IPS DF 6.9 (cell line): Measurements from ENCODE around the gene UBE2D2.
"Not testable (repeated sequence)": the region's sequence is repeated elsewhere in the genome, so short reads cannot be mapped to it uniquely, and the experiment has no call there.

Source experiments
- DNase-seq: peaks from one replicate; pipeline ENCODE4 v3.0.0-alpha.2; 2013; ENCODE audit warnings: low read depth, low spot score
- H3K27ac ChIP-seq: one replicate; pipeline ENCODE4 v1.5.1; 2013; ENCODE audit warnings: low read length, control low read depth
- H3K27me3 ChIP-seq: 2 replicates; pipeline ENCODE4 v1.6.1; 2013; ENCODE audit warnings: mild to moderate bottlenecking, low read length; ENCODE audit not compliant: control insufficient read depth, insufficient read depth
- H3K36me3 ChIP-seq: 2 replicates; pipeline ENCODE4 v1.6.1; 2013; ENCODE audit warnings: low read length; ENCODE audit not compliant: control insufficient read depth, insufficient read depth
- H3K4me1 ChIP-seq: 2 replicates; pipeline ENCODE4 v1.6.1; 2013; ENCODE audit warnings: low read length; ENCODE audit not compliant: control insufficient read depth, insufficient read depth
- H3K4me3 ChIP-seq: 2 replicates; pipeline ENCODE4 v1.5.1; 2013; ENCODE audit warnings: mild to moderate bottlenecking, low read length
- H3K9me3 ChIP-seq: 2 replicates; pipeline ENCODE4 v1.6.1; 2013; ENCODE audit warnings: low read length, inconsistent platforms; ENCODE audit not compliant: control insufficient read depth, insufficient read depth
- WGBS: extraction: QIAGEN DNeasy Blood & Tissue Kit; methylation state at CpG from one replicate; pipeline ENCODE4 v1.1.7; 2013; ENCODE audit warnings: mixed read lengths, missing lambda C conversion rate; ENCODE audit not compliant: insufficient read length, insufficient coverage; 5-methylcytosine and 5-hydroxymethylcytosine counted together

Gene UBE2D2

GRCh38 chr5:139588116-139588515 is 27.0 kb downstream of the UBE2D2 start:
- no CpG with 5 or more reads among the region's 5 CpGs for WGBS
- not testable (repeated sequence) for H3K27ac ChIP-seq, H3K4me1 ChIP-seq

GRCh38 chr5:139588962-139589361 is 27.8 kb downstream of the UBE2D2 start:
- Histone ChIP-seq H3K27me3 (no peaks in the 10 kb centered on the region), H3K36me3 (no peaks in the 10 kb centered on the region), H3K9me3 (no peaks in the 10 kb centered on the region), H3K27ac (no peak overlapping the region), H3K4me3 (no peak overlapping the region), H3K4me1 (peaks cover 1% of the 10 kb centered on the region; the same call in 1 of the 2 replicates)
- WGBS = no CpG with 5 or more reads among the region's 6 CpGs
- no peak for DNase-seq

More at GRCh38 chr5:139588116-139588515, 27.0 kb downstream of the UBE2D2 start:
- H3K27me3 ChIP-seq, DNase-seq, H3K4me3 ChIP-seq, H3K9me3 ChIP-seq, H3K36me3 ChIP-seq: not testable (repeated sequence)

DNA sequence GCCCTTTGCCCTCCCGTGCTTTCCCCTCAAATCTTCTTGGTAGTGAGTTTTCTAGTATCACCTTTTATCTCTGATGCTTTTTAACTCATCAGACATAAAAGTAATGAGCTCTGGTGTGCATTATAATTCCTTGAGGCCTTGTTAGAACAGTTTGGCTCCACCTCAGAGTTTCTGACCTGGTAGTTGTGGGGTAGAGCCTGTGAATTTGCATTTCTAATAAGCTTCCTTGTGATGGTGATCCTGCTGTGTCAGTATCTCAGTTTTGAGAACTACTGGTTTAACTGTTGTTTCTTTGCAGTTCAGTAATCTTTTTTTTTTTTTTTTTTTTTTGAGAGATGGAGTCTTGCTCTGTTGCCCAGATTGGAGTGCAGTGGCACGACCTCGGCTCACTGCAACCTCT is 31.1 kb downstream of the UBE2D2 start:
- DNase-seq = no peak
- Histone ChIP-seq H3K36me3 (no peaks in the 10 kb centered on the region), H3K9me3 (no peaks in the 10 kb centered on the region), H3K27ac (no peak overlapping the region), H3K27me3 (no peaks in the 10 kb centered on the region), H3K4me3 (no peak overlapping the region), H3K4me1 (peaks cover 1% of the 10 kb centered on the region; the same call in 1 of the 2 replicates)
- no CpG with 5 or more reads among the region's 3 CpGs for WGBS

GRCh38 chr5:139593076-139593475 is 31.9 kb downstream of the UBE2D2 start:
- not testable (repeated sequence) for H3K27me3 ChIP-seq, H3K4me3 ChIP-seq, H3K4me1 ChIP-seq, H3K36me3 ChIP-seq, H3K9me3 ChIP-seq, H3K27ac ChIP-seq, DNase-seq
- no CpG with 5 or more reads among the region's 8 CpGs for WGBS

GRCh38 chr5:139593716-139594319 is 32.7 kb downstream of the UBE2D2 start:
- Histone ChIP-seq H3K27me3 (no peaks in the 10 kb centered on the region), H3K36me3 (no peaks in the 10 kb centered on the region), H3K27ac (no peak overlapping the region), H3K9me3 (no peaks in the 10 kb centered on the region), H3K4me3 (no peak overlapping the region), H3K4me1 (peaks cover 1% of the 10 kb centered on the region; the same call in 1 of the 2 replicates)
- no peak for DNase-seq
- WGBS = no CpG with 5 or more reads among the region's 3 CpGs

GRCh38 chr5:139597134-139597533 is 36.0 kb downstream of the UBE2D2 start:
- no peak overlapping the region for H3K4me3 ChIP-seq
- H3K4me1 ChIP-seq = peaks cover 1% of the 10 kb centered on the region; the same call in 1 of the 2 replicates
- no peaks in the 10 kb centered on the region for H3K9me3 ChIP-seq
- DNase-seq = no peak
- no peak overlapping the region for H3K27ac ChIP-seq
- H3K27me3 ChIP-seq = no peaks in the 10 kb centered on the region
- H3K36me3 ChIP-seq = no peaks in the 10 kb centered on the region; the same call in 1 of the 2 replicates

DNA sequence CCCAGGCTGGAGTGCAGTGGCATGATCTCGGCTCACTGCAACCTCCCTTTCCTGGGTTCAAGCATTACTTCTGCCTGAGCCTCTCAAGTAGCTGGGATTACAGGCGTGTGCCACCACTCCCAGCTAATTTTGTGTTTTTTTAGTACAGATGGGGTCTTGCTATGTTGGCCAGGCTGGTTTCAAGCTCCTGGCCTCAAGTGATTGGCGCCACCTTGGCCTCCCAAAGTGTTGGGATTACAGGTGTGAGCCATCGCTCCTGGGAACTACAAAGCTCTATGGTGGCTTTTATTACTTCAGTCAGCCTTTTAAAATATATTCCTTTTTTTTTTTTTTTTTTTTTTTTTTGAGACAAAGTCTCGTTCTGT is 37.4 kb downstream of the UBE2D2 start:
- H3K4me1 ChIP-seq, DNase-seq, H3K9me3 ChIP-seq, H3K27me3 ChIP-seq, H3K36me3 ChIP-seq, H3K4me3 ChIP-seq, H3K27ac ChIP-seq: not testable (repeated sequence)
- WGBS = no CpG with 5 or more reads among the region's 5 CpGs

GRCh38 chr5:139600336-139600949 is 39.3 kb downstream of the UBE2D2 start:
- no CpG with 5 or more reads among the region's 7 CpGs for WGBS
- no peaks in the 10 kb centered on the region for H3K4me1 ChIP-seq
- DNase-seq = no peak
- H3K27me3 ChIP-seq = no peaks in the 10 kb centered on the region
- H3K4me3 ChIP-seq = no peak overlapping the region
- no peak overlapping the region for H3K27ac ChIP-seq
- H3K9me3 ChIP-seq = no peaks in the 10 kb centered on the region
- peaks cover 2% of the 10 kb centered on the region; the same call in 1 of the 2 replicates for H3K36me3 ChIP-seq

- Histone ChIP-seq H3K27ac (no peak overlapping the region), H3K4me3 (no peak overlapping the region), H3K9me3 (no peaks in the 10 kb centered on the region), H3K4me1 (no peaks in the 10 kb centered on the region), H3K27me3 (no peaks in the 10 kb centered on the region), H3K36me3 (peaks cover 2% of the 10 kb centered on the region; the same call in 1 of the 2 replicates)
- DNase-seq = no peak
- WGBS = no CpG with 5 or more reads among the region's 12 CpGs
Observed at GRCh38 chr5:139601429-139601828, 40.3 kb downstream of the UBE2D2 start.

GRCh38 chr5:139601948-139602347 is 40.8 kb downstream of the UBE2D2 start:
- not testable (repeated sequence) for H3K36me3 ChIP-seq, H3K4me1 ChIP-seq, H3K4me3 ChIP-seq, H3K27me3 ChIP-seq, DNase-seq, H3K27ac ChIP-seq, H3K9me3 ChIP-seq
- WGBS = no CpG with 5 or more reads among the region's 9 CpGs

DNA sequence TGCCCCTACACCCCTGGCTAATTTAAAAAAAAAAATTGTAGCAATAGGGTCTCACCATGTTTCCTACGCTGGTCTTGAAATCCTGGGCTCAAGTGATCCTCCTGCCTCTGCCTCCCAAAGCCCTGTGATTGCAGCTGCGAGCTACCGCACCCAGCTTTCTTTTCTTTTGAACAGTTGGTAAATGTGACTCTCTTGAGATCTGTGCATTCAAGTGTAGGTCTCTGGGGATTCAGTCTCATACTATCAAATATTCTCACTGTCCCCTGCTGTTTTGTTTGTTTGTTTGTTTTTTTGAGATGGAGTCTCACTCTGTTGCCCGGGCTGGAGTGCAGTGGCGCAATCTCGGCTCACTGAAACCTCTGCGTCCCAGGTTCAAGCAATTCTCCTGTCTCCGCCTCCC is 44.7 kb downstream of the UBE2D2 start:
- WGBS = no CpG with 5 or more reads among the region's 8 CpGs
- Histone ChIP-seq H3K27ac (no peak overlapping the region), H3K9me3 (no peaks in the 10 kb centered on the region), H3K4me3 (no peak overlapping the region), H3K27me3 (no peaks in the 10 kb centered on the region), H3K36me3 (peaks cover 2% of the 10 kb centered on the region; the same call in 1 of the 2 replicates), H3K4me1 (no peaks in the 10 kb centered on the region)
- DNase-seq = no peak
